WTC11 (cell line): Measurements from ENCODE around the gene TP53I13. TPM values are rescaled to one million over a fixed set of nuclear protein-coding genes. Genes with fewer than 3 reads are reported as not detected.

Experiments
- CDX4 ChIP-seq: fragments of 250-450 bp; sonication (Bioruptor Pico); IDR thresholded peaks from 2 replicates; pipeline ENCODE4 v1.9.0; 2021; ENCODE audit warnings: moderate library complexity, mild to moderate bottlenecking, inconsistent platforms, borderline replicate concordance
- CREB1 ChIP-seq: sonication (generic); formaldehyde crosslinking; IDR thresholded peaks from 2 replicates; pipeline ENCODE4 v1.8.0; 2023; ENCODE audit warnings: mild to moderate bottlenecking, missing genetic modification reagents
- ELF4 ChIP-seq: sonication (generic); formaldehyde crosslinking; IDR thresholded peaks from 2 replicates; pipeline ENCODE4 v1.8.1; 2022; ENCODE audit warnings: low read depth, mild to moderate bottlenecking, moderate library complexity, missing genetic modification reagents
- ERG ChIP-seq: fragments of 250-450 bp; sonication (Bioruptor Pico); IDR thresholded peaks from 2 replicates; pipeline ENCODE4 v1.8.0; 2021; ENCODE audit warnings: mild to moderate bottlenecking
- FOXK1 ChIP-seq: sonication (generic); formaldehyde crosslinking; IDR thresholded peaks from 2 replicates; pipeline ENCODE4 v1.8.0; 2022; ENCODE audit warnings: mild to moderate bottlenecking, moderate library complexity, missing genetic modification reagents
- GTF2I ChIP-seq: fragments of 250-450 bp; sonication (Bioruptor Pico); conservative IDR thresholded peaks from 2 replicates; pipeline ENCODE4 v1.4.0; 2021; ENCODE audit warnings: mild to moderate bottlenecking
- HMGA2 ChIP-seq: fragments of 250-450 bp; sonication (Bioruptor Pico); IDR thresholded peaks from 2 replicates; pipeline ENCODE4 v1.4.0; 2021; ENCODE audit warnings: mild to moderate bottlenecking, moderate library complexity
- HMGXB4 ChIP-seq: sonication (generic); formaldehyde crosslinking; IDR thresholded peaks from 2 replicates; pipeline ENCODE4 v1.8.1; 2023; ENCODE audit warnings: mild to moderate bottlenecking, moderate library complexity, missing genetic modification reagents
- NFATC4 ChIP-seq: fragments of 250-450 bp; sonication (Bioruptor Pico); IDR thresholded peaks from 2 replicates; pipeline ENCODE4 v1.9.0; 2021; ENCODE audit warnings: mild to moderate bottlenecking
- NR3C1 ChIP-seq: sonication (generic); formaldehyde crosslinking; conservative IDR thresholded peaks from 2 replicates; pipeline ENCODE4 v1.8.1; 2023; ENCODE audit warnings: low read depth, mild to moderate bottlenecking, missing genetic modification reagents
- SOX15 ChIP-seq: fragments of 250-450 bp; sonication (Bioruptor Pico); IDR thresholded peaks from 2 replicates; pipeline ENCODE4 v1.9.0; 2021; ENCODE audit warnings: mild to moderate bottlenecking
- SP1 ChIP-seq: sonication (generic); formaldehyde crosslinking; conservative IDR thresholded peaks from 2 replicates; pipeline ENCODE4 v1.8.1; 2022; ENCODE audit warnings: missing genetic modification reagents
- STAT6 ChIP-seq: sonication (generic); formaldehyde crosslinking; conservative IDR thresholded peaks from 2 replicates; pipeline ENCODE4 v1.8.1; 2023; ENCODE audit warnings: mild to moderate bottlenecking, low read depth, missing genetic modification reagents, moderate library complexity
- ZBTB21 ChIP-seq: sonication (generic); formaldehyde crosslinking; IDR thresholded peaks from 2 replicates; pipeline ENCODE4 v1.8.1; 2023; ENCODE audit warnings: mild to moderate bottlenecking, missing genetic modification reagents, borderline replicate concordance
- ZNF138 ChIP-seq: sonication (generic); formaldehyde crosslinking; conservative IDR thresholded peaks from 2 replicates; pipeline ENCODE4 v1.8.1; 2022; ENCODE audit warnings: mild to moderate bottlenecking, moderate library complexity, missing genetic modification reagents
- ZNF219 ChIP-seq: sonication (generic); formaldehyde crosslinking; IDR thresholded peaks from 2 replicates; pipeline ENCODE4 v1.8.0; 2023; ENCODE audit warnings: missing genetic modification reagents, mild to moderate bottlenecking, borderline replicate concordance
- ZNF232 ChIP-seq: sonication (generic); formaldehyde crosslinking; IDR thresholded peaks from 2 replicates; pipeline ENCODE4 v1.8.0; 2022; ENCODE audit warnings: mild to moderate bottlenecking, missing genetic modification reagents
- ZNF263 ChIP-seq: sonication (generic); formaldehyde crosslinking; IDR thresholded peaks from 2 replicates; pipeline ENCODE4 v1.8.1; 2022; ENCODE audit warnings: low read depth, mild to moderate bottlenecking, moderate library complexity, missing genetic modification reagents
- ZNF317 ChIP-seq: sonication (generic); formaldehyde crosslinking; IDR thresholded peaks from 2 replicates; pipeline ENCODE4 v1.8.1; 2023; ENCODE audit warnings: low read depth, mild to moderate bottlenecking, moderate library complexity, missing genetic modification reagents, borderline replicate concordance
- total RNA-seq: library from RNA; stranded (reverse); gene quantifications from 3 replicates; pipeline ENCODE4 v1.2.3, GENCODE V29; 2021
- TF ChIP-seq, protein P1 (sequence below): sonication (generic); formaldehyde crosslinking; IDR thresholded peaks from 2 replicates; pipeline ENCODE4 v1.8.0; 2023; ENCODE audit warnings: missing genetic modification reagents
- TF ChIP-seq, protein P2 (sequence below): sonication (generic); formaldehyde crosslinking; IDR thresholded peaks from 2 replicates; pipeline ENCODE4 v1.8.1; 2023; ENCODE audit warnings: mild to moderate bottlenecking, missing genetic modification reagents
- TF ChIP-seq, protein P3 (sequence below): sonication (generic); formaldehyde crosslinking; IDR thresholded peaks from 2 replicates; pipeline ENCODE4 v1.8.1; 2023; ENCODE audit warnings: mild to moderate bottlenecking, missing genetic modification reagents, moderate library complexity
- TF ChIP-seq, protein P4 (sequence below): fragments of 250-450 bp; sonication (Bioruptor Pico); IDR thresholded peaks from 2 replicates; pipeline ENCODE4 v2.1.2; 2022; ENCODE audit warnings: mild to moderate bottlenecking, moderate library complexity
- TF ChIP-seq, protein P5 (sequence below): sonication (generic); formaldehyde crosslinking; IDR thresholded peaks from 2 replicates; pipeline ENCODE4 v1.8.0; 2022; ENCODE audit warnings: mild to moderate bottlenecking, missing genetic modification reagents
- TF ChIP-seq, protein P6 (sequence below): sonication (generic); formaldehyde crosslinking; IDR thresholded peaks from 2 replicates; pipeline ENCODE4 v1.8.0; 2022; ENCODE audit warnings: mild to moderate bottlenecking, missing genetic modification reagents

The TP53I13 gene
- total RNA-seq, 1 experiment from 2014 or later: 41.9 TPM

- TF ChIP-seq FOXK1 (CRISPR knock-in tag): 0 out of 2 replicates have a peak, but pooled peaks have one; percentile 4
- TF ChIP-seq, protein P1, sequence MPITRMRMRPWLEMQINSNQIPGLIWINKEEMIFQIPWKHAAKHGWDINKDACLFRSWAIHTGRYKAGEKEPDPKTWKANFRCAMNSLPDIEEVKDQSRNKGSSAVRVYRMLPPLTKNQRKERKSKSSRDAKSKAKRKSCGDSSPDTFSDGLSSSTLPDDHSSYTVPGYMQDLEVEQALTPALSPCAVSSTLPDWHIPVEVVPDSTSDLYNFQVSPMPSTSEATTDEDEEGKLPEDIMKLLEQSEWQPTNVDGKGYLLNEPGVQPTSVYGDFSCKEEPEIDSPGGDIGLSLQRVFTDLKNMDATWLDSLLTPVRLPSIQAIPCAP (CRISPR knock-in tag): no peak
- TF ChIP-seq SOX15 (CRISPR knock-in tag): no peak
- TF ChIP-seq GTF2I (CRISPR knock-in tag): no peak
- TF ChIP-seq, protein P2, sequence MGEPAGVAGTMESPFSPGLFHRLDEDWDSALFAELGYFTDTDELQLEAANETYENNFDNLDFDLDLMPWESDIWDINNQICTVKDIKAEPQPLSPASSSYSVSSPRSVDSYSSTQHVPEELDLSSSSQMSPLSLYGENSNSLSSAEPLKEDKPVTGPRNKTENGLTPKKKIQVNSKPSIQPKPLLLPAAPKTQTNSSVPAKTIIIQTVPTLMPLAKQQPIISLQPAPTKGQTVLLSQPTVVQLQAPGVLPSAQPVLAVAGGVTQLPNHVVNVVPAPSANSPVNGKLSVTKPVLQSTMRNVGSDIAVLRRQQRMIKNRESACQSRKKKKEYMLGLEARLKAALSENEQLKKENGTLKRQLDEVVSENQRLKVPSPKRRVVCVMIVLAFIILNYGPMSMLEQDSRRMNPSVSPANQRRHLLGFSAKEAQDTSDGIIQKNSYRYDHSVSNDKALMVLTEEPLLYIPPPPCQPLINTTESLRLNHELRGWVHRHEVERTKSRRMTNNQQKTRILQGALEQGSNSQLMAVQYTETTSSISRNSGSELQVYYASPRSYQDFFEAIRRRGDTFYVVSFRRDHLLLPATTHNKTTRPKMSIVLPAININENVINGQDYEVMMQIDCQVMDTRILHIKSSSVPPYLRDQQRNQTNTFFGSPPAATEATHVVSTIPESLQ: no peak
- 0 out of 2 replicates have a peak, but pooled peaks have one; percentile 55 for TF ChIP-seq NFATC4 (CRISPR knock-in tag)
- TF ChIP-seq CDX4: no peak
- TF ChIP-seq ZNF232 (CRISPR knock-in tag): 0 out of 2 replicates have a peak, but pooled peaks have one; percentile 34
- no peak for TF ChIP-seq ZNF317 (CRISPR knock-in tag)
- TF ChIP-seq ZNF219 (CRISPR knock-in tag): no peak
- TF ChIP-seq STAT6 (CRISPR knock-in tag): no peak
- no peak for TF ChIP-seq HMGA2
- TF ChIP-seq, protein P3, sequence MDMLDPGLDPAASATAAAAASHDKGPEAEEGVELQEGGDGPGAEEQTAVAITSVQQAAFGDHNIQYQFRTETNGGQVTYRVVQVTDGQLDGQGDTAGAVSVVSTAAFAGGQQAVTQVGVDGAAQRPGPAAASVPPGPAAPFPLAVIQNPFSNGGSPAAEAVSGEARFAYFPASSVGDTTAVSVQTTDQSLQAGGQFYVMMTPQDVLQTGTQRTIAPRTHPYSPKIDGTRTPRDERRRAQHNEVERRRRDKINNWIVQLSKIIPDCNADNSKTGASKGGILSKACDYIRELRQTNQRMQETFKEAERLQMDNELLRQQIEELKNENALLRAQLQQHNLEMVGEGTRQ (CRISPR knock-in tag): peak; percentile 73
- TF ChIP-seq, protein P4, sequence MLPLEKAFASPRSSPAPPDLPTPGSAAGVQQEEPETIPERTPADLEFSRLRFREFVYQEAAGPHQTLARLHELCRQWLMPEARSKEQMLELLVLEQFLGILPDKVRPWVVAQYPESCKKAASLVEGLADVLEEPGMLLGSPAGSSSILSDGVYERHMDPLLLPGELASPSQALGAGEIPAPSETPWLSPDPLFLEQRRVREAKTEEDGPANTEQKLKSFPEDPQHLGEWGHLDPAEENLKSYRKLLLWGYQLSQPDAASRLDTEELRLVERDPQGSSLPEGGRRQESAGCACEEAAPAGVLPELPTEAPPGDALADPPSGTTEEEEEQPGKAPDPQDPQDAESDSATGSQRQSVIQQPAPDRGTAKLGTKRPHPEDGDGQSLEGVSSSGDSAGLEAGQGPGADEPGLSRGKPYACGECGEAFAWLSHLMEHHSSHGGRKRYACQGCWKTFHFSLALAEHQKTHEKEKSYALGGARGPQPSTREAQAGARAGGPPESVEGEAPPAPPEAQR (CRISPR knock-in tag): no peak
- TF ChIP-seq, protein P5, sequence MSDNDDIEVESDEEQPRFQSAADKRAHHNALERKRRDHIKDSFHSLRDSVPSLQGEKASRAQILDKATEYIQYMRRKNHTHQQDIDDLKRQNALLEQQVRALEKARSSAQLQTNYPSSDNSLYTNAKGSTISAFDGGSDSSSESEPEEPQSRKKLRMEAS: peak; percentile 89; the same call in 1 of the 2 replicates
- no peak for TF ChIP-seq ELF4 (CRISPR knock-in tag)
- no peak for TF ChIP-seq NR3C1 (CRISPR knock-in tag)
- TF ChIP-seq ZNF263: no peak
- 0 out of 2 replicates have a peak, but pooled peaks have one; percentile 49 for TF ChIP-seq ZNF138
- TF ChIP-seq, protein P6, sequence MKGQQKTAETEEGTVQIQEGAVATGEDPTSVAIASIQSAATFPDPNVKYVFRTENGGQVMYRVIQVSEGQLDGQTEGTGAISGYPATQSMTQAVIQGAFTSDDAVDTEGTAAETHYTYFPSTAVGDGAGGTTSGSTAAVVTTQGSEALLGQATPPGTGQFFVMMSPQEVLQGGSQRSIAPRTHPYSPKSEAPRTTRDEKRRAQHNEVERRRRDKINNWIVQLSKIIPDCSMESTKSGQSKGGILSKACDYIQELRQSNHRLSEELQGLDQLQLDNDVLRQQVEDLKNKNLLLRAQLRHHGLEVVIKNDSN (CRISPR knock-in tag): no peak; the same call in 1 of the 2 replicates
- TF ChIP-seq HMGXB4 (CRISPR knock-in tag): peak; percentile 63; the same call in 1 of the 2 replicates
- TF ChIP-seq ZBTB21 (CRISPR knock-in tag): peak; percentile 55; the same call in 1 of the 2 replicates
- TF ChIP-seq SP1: peak; percentile 64
- no peak for TF ChIP-seq CREB1 (CRISPR knock-in tag)
- TF ChIP-seq ERG (CRISPR knock-in tag): 0 out of 2 replicates have a peak, but pooled peaks have one; percentile 48
Measured at GRCh38 chr17:29572691-29573557, 4.4 kb downstream of the TP53I13 start (continued).
